Measurements from ENCODE around the gene SLC39A3.

Gene SLC39A3

DNA sequence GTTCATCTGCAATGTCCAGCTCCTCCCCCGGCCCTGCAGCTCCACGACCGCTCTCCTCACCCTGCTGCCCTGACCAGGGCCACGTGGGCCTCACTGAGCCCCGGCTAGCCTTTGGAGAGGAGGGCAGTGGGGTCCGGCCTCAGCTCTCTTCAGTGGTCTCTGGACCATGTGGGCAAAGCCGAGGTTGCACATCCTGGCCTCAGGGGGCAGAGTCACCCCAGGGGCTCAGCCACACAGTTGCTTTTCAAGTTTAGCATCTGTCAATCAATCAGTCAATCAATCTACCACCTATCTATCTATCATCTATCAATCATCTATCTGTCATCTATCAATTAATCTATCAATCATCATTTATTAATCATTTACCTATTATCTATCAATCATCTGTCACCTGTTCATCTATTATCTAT lies 15.7 kb downstream of the SLC39A3 start:
- Histone ChIP-seq H3K9me3 (ENCODE audit: low read depth, low read length) (no peaks in the 10 kb centered on the region), H3K36me3 (ENCODE audit: insufficient read depth, low read length) (no peaks in the 10 kb centered on the region), H3K4me3 (no peak overlapping the region), H3K9ac (ENCODE audit: insufficient read length) (no peak overlapping the region), H3K27ac (no peak overlapping the region)
- no peak for TF ChIP-seq POLR2AphosphoS5 (IDR thresholded peaks at IDR 0.05; ENCODE audit: borderline replicate concordance, low read depth, low read length)
- DNase-seq (ENCODE audit: low read depth, low spot score) = no peak

- Histone ChIP-seq H3K9ac (ENCODE audit: insufficient read length) (no peak overlapping the region), H3K36me3 (ENCODE audit: insufficient read depth, low read length) (no peaks in the 10 kb centered on the region), H3K4me3 (no peak overlapping the region), H3K27ac (no peak overlapping the region), H3K9me3 (ENCODE audit: low read depth, low read length) (no peaks in the 10 kb centered on the region)
- DNase-seq (ENCODE audit: low read depth, low spot score) = no peak
- no peak for TF ChIP-seq POLR2AphosphoS5 (IDR thresholded peaks at IDR 0.05; ENCODE audit: borderline replicate concordance, low read depth, low read length)
These were observed 16.1 kb downstream of the SLC39A3 start for GRCh38 chr19:2723747-2724146.

GRCh38 chr19:2723345-2723715 lies 16.5 kb downstream of the SLC39A3 start:
- TF ChIP-seq EZH2 (IDR thresholded peaks at IDR 0.05) = no peak
- no peak for TF ChIP-seq POLR2AphosphoS5 (IDR thresholded peaks at IDR 0.05; ENCODE audit: borderline replicate concordance, low read depth, low read length)
- TF ChIP-seq FOXP2 (optimal IDR thresholded peaks at IDR 0.05; ENCODE audit: control extremely low read depth, extremely low read length, insufficient read depth) = no peak
- no peak overlapping the region for H3K4me3 ChIP-seq
- H3K36me3 ChIP-seq (ENCODE audit: insufficient read depth, low read length) = no peaks in the 10 kb centered on the region
- H3K9ac ChIP-seq (ENCODE audit: insufficient read length) = no peak overlapping the region
- DNase-seq (ENCODE audit: low read depth, low spot score) = no peak
- no peaks in the 10 kb centered on the region for H3K9me3 ChIP-seq (ENCODE audit: low read depth, low read length)
- H3K27ac ChIP-seq = no peak overlapping the region

GRCh38 chr19:2722541-2723344 lies 17.1 kb downstream of the SLC39A3 start:
- H3K9me3 ChIP-seq (ENCODE audit: low read depth, low read length) = no peaks in the 10 kb centered on the region
- H3K36me3 ChIP-seq (ENCODE audit: insufficient read depth, low read length) = no peaks in the 10 kb centered on the region
- H3K27ac ChIP-seq = no peak overlapping the region
- H3K4me3 ChIP-seq = no peak overlapping the region
- H3K9ac ChIP-seq (ENCODE audit: insufficient read length) = no peak overlapping the region
- no peak for DNase-seq (ENCODE audit: low read depth, low spot score)
- TF ChIP-seq POLR2AphosphoS5 (IDR thresholded peaks at IDR 0.05; ENCODE audit: borderline replicate concordance, low read depth, low read length) = no peak
- no peak for TF ChIP-seq FOXP2 (optimal IDR thresholded peaks at IDR 0.05; ENCODE audit: control extremely low read depth, extremely low read length, insufficient read depth)
- TF ChIP-seq EZH2 (IDR thresholded peaks at IDR 0.05) = no peak

- H3K27ac ChIP-seq = no peak overlapping the region
- H3K9me3 ChIP-seq (ENCODE audit: low read depth, low read length) = no peaks in the 10 kb centered on the region
- DNase-seq (ENCODE audit: low read depth, low spot score) = no peak
- peak overlapping the region; percentile 74 for H3K4me3 ChIP-seq
- no peak overlapping the region for H3K9ac ChIP-seq (ENCODE audit: insufficient read length)
- no peaks in the 10 kb centered on the region for H3K36me3 ChIP-seq (ENCODE audit: insufficient read depth, low read length)
- TF ChIP-seq FOXP2 (optimal IDR thresholded peaks at IDR 0.05; ENCODE audit: control extremely low read depth, extremely low read length, insufficient read depth) = no peak
- TF ChIP-seq POLR2AphosphoS5 (IDR thresholded peaks at IDR 0.05; ENCODE audit: borderline replicate concordance, low read depth, low read length) = no peak
- TF ChIP-seq EZH2 (IDR thresholded peaks at IDR 0.05) = no peak
These were observed 18.0 kb downstream of the SLC39A3 start for GRCh38 chr19:2721570-2722540.

GRCh38 chr19:2720777-2721569 lies 18.8 kb downstream of the SLC39A3 start, which contains the start of gene DIRAS1:
TSS of gene DIRAS1 (minus strand) at chr19:2721372. CDS start at chr19:2717806, 3,566 bp downstream.
- H3K36me3 ChIP-seq (ENCODE audit: insufficient read depth, low read length) = no peaks in the 10 kb centered on the region
- peak within 1 kb of the TSS; percentile 32 for H3K9ac ChIP-seq (ENCODE audit: insufficient read length)
- H3K27ac ChIP-seq = no peak within 1 kb of the TSS
- peak within 1 kb of the TSS; percentile 77 for H3K4me3 ChIP-seq
- no peaks in the 10 kb centered on the region for H3K9me3 ChIP-seq (ENCODE audit: low read depth, low read length)
- DNase-seq (ENCODE audit: low read depth, low spot score) = no peak
- no peak for TF ChIP-seq POLR2AphosphoS5 (IDR thresholded peaks at IDR 0.05; ENCODE audit: borderline replicate concordance, low read depth, low read length)
- TF ChIP-seq FOXP2 (optimal IDR thresholded peaks at IDR 0.05; ENCODE audit: control extremely low read depth, extremely low read length, insufficient read depth) = no peak

GRCh38 chr19:2719920-2720776 lies 19.7 kb downstream of the SLC39A3 start:
- no peak for DNase-seq (ENCODE audit: low read depth, low spot score)
- H3K9ac ChIP-seq (ENCODE audit: insufficient read length) = peak overlapping the region; percentile 32
- H3K36me3 ChIP-seq (ENCODE audit: insufficient read depth, low read length) = no peaks in the 10 kb centered on the region
- no peaks in the 10 kb centered on the region for H3K9me3 ChIP-seq (ENCODE audit: low read depth, low read length)
- peak overlapping the region; percentile 77 for H3K4me3 ChIP-seq
- TF ChIP-seq FOXP2 (optimal IDR thresholded peaks at IDR 0.05; ENCODE audit: control extremely low read depth, extremely low read length, insufficient read depth) = no peak
- TF ChIP-seq POLR2AphosphoS5 (IDR thresholded peaks at IDR 0.05; ENCODE audit: borderline replicate concordance, low read depth, low read length) = no peak
- TF ChIP-seq EZH2 (IDR thresholded peaks at IDR 0.05) = no peak
- H3K27ac ChIP-seq = no peak overlapping the region

All from SK-N-MC (cell line).